ENCODE data around the gene PAPSS1.
A peak's percentile ranks its signal among the peaks of the same experiment; 100 is the strongest.
"Not testable (repeated sequence)": the region's sequence is repeated elsewhere in the genome, so short reads cannot be mapped to it uniquely, and the experiment has no call there.

Gene PAPSS1

GRCh38 chr4:107665001-107665400 is 55.0 kb downstream of the PAPSS1 start:
- no peak overlapping the region for H3K4me3 ChIP-seq (ENCODE audit: low read depth, low read length)
- no peak for TF ChIP-seq CTCF (IDR thresholded peaks at IDR 0.05; ENCODE audit: insufficient read depth, low read depth, low read length, missing control alignments)
- DNase-seq (ENCODE audit: low read depth), result no peak

- H3K4me3 ChIP-seq (ENCODE audit: low read depth, low read length), result no peak overlapping the region
- TF ChIP-seq CTCF (IDR thresholded peaks at IDR 0.05; ENCODE audit: insufficient read depth, low read depth, low read length, missing control alignments), result no peak
- no peak for DNase-seq (ENCODE audit: low read depth)
These were observed 61.4 kb downstream of the PAPSS1 start for GRCh38 chr4:107658400-107659336.

- no peak for DNase-seq (ENCODE audit: low read depth)
- no peak for TF ChIP-seq CTCF (IDR thresholded peaks at IDR 0.05; ENCODE audit: insufficient read depth, low read depth, low read length, missing control alignments)
- H3K4me3 ChIP-seq (ENCODE audit: low read depth, low read length), result no peak overlapping the region
These were observed 64.7 kb downstream of the PAPSS1 start for GRCh38 chr4:107655289-107655688.

GRCh38 chr4:107654694-107655093 is 65.3 kb downstream of the PAPSS1 start:
- TF ChIP-seq CTCF (IDR thresholded peaks at IDR 0.05; ENCODE audit: insufficient read depth, low read depth, low read length, missing control alignments), result no peak
- no peak overlapping the region for H3K4me3 ChIP-seq (ENCODE audit: low read depth, low read length)
- no peak for DNase-seq (ENCODE audit: low read depth)

- not testable (repeated sequence) for H3K4me3 ChIP-seq (ENCODE audit: low read depth, low read length)
- DNase-seq (ENCODE audit: low read depth), result peak; percentile 5
These were observed 68.6 kb downstream of the PAPSS1 start for GRCh38 chr4:107651408-107651807.

GRCh38 chr4:107650251-107650650 is 69.8 kb downstream of the PAPSS1 start:
- no peak overlapping the region for H3K4me3 ChIP-seq (ENCODE audit: low read depth, low read length)
- DNase-seq (ENCODE audit: low read depth), result no peak
- no peak for TF ChIP-seq CTCF (IDR thresholded peaks at IDR 0.05; ENCODE audit: insufficient read depth, low read depth, low read length, missing control alignments)

GRCh38 chr4:107648178-107648991 is 71.6 kb downstream of the PAPSS1 start:
- no peak for DNase-seq (ENCODE audit: low read depth)
- TF ChIP-seq CTCF (IDR thresholded peaks at IDR 0.05; ENCODE audit: insufficient read depth, low read depth, low read length, missing control alignments), result no peak
- no peak overlapping the region for H3K4me3 ChIP-seq (ENCODE audit: low read depth, low read length)
